GM18909 (cell line): Measurements from ENCODE around the gene MIB2.

ENCODE experiments used
- ATAC-seq: cut with Tn5 transposase; IDR thresholded peaks from one replicate; pipeline ENCODE4 v1.9.1; 2021; ENCODE audit warnings: mild to moderate bottlenecking; ENCODE audit not compliant: unreplicated experiment, poor library complexity

Gene MIB2

DNA sequence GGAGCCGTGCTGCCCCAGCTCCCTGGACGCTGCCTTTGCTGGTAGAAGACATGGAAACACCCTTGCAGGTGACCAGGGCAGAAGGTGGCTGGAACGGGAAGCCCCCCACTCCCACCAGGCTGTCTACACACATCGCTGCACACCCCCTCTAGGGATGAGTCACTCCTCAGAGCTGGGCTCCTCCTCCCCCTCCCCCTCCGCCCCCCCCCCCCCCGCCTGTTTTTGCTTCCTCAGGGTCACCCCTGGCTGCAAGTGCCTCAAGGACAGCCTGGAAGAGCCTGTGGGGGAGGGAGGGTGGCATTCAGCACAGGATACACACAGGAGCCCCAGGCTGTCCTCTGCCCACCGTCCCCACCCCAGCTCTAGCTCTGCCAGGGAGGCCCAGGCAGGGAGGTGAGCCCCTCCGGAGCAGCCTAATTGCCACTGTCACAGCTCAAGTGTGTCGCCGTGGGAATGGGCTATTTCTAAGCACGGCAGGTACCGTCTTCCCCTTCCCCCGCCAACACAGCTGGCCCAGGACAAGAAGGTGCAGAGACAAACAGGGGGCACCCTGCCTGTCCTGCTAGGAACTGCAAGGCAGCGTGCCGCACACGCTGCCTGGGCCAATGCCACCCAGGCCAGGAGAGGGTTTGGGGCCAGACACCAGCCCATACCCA, 17.9 kb upstream of the MIB2 start:
- ATAC-seq = no peak

DNA sequence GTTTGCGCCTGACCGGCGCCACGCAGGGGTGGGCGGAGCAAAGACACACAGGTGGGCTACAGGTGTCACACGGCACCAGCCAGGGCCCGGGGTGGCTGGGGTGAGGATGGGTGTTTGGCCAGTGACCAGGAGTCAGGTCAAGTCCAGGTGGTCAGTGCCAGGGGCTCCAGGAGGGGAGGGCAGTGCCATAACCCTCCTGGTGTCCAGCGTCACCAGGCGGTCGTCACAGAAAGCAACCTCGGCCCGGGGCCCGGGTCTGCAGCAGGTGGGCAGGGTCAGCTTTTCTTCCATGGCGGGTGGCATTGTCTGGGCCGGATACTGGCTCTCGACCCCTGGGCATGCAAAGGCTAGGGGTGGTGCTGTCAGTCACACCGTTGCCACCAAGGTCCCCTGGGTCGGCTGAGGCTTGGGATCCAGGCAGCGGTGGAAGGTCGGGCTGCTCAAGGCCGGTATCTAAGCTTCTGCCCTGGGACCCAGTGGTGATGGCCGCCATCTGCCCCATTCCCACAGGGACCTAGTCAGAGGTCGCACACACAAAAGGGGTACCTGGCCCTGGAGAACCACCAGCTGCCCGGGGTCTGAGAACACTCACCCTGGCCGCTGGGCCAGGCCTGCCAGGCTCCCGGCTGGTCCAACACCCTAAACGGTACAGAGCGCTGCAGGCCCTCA, 17.1 kb upstream of the MIB2 start:
- no peak for ATAC-seq

- ATAC-seq = no peak
These were observed 16.6 kb upstream of the MIB2 start for GRCh38 chr1:1598720-1599029.

DNA sequence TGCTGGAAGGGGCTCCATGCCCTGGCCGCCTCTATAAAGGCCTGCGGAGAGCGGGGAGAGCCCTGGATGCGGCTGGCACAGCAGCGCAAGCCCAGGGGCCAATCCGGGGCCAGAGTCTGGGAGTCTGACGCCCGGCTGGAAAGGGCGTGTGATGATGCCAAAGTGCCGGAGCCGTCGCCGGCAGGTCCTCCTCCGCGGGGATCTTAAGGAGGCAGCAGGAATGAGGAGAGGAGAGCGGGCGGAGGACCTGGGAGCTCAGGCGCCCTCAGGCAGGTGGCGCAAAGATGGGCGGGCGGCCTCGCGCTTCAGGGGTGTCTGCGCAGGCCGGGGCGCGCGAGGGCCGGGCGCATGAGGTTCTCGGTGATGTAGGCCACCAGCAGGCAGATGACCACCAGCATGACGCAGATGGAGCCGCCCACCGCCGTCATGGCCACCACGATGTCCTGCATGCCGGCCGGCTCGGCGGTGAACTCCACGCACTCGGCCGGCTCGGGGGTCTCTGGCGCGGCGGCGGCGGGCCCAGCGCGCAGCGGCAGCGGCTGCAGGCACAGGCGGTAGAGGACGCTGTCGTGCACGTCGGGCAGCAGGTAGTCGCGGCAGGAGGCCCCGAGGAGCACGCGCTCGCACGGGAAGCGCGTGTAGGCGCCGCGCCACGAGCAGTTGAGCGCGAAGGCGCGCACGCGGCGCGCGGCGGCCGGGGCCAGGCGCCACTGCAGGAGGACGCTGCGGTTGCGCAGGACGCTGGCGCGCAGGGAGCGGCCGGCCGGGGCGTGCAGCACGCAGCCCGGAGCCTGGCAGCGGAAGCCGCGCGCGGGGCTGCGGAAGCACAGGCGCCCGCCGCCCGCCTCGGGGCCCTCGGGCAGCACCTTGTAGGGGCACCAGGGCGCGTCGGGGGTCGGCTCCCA, 16.0 kb upstream of the MIB2 start:
- ATAC-seq = no peak

- no peak for ATAC-seq
These were observed 15.1 kb upstream of the MIB2 start, which contains the start of gene FNDC10 for GRCh38 chr1:1599935-1600860. FNDC10 (minus strand) TSS chr1:1600135; CDS start chr1:1600015, 120 bp downstream.

DNA sequence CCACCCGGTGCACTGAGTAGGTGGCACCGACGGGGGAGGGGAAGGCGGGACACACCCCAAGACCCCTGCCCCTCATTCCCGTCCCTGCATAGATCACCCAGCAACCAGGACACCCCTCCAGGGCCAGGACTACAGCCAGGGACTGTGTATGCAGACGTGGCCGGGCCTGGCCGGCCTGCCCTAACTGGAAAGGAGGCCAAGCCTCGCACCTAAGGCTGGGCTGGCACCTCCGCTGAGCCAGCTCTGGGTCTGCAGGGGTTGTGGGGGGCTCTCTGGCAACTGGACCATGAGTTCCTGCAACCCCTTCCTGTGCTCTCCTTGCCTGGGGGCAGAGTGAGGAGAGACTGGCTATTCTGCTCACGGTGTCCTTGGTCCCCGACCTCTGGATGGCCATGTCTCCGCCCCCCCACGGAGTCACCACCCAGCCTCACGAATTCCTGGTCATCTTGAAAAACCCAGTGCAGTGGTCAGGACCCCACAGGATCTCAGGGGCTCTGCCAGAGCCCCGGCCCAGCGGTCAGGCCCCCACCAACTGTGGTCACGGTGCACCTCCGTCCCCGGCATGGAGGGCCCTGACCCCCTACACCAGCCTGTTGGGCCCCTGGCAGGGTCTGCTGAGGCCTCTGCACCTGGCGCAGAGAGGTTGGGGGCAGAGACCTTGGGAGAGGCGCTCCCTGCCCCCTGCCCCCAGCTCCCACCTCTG, 14.3 kb upstream of the MIB2 start:
- no peak for ATAC-seq

GRCh38 chr1:1601564-1602303, 13.6 kb upstream of the MIB2 start:
- ATAC-seq = no peak

GRCh38 chr1:1602304-1602967, 12.9 kb upstream of the MIB2 start:
- ATAC-seq = no peak

DNA sequence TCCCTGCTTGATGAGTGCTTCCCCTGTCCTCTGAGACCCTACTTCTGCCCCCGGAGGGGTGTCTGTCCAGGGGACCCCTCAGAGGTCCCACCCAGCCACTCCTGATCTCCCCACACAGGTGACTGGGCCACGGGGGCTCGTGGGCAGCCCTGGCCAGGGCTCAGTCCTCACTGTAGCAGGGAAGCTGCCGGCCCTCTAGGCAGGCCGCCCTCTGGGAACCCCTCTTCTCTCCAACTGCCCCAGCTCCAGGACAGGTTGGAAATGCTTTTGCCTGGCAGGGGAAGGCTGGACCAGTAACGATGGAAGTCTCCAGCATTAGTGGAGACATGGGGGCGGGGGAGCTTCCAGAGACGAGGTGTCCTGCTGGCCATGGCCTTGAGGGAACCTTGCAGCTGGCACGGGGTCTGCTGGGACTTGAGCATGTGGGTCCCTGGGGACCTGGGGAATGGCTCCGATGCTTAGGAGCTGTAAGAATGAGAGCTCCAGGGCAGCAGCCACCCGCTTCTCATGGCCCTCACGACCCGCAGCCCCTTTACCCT, 12.3 kb upstream of the MIB2 start:
- ATAC-seq = no peak

GRCh38 chr1:1603671-1604373, 11.5 kb upstream of the MIB2 start:
- ATAC-seq = no peak

GRCh38 chr1:1604374-1605033, 10.8 kb upstream of the MIB2 start:
- ATAC-seq = no peak

- ATAC-seq = no peak
These were observed 10.2 kb upstream of the MIB2 start for GRCh38 chr1:1605034-1605591.

DNA sequence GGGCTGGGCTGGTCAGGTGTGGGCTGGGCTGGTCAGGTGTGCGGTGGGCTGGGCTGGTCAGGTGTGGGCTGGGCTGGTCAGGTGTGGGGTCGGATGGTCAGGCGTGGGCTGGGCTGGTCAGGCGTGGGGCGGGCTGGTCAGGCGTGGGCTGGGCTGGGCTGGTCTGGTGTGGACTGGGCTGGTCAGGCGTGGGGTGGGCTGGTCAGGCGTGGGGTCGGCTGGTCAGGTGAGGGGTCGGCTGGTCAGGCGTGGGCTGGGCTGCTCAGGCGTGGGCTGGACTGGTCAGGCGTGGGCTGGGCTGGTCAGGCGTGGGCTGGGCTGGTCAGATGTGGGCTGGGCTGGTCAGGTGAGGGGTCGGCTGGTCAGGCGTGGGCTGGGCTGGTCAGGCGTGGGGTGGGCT, 9.6 kb upstream of the MIB2 start:
- ATAC-seq = no peak

GRCh38 chr1:1606232-1606631, 9.1 kb upstream of the MIB2 start:
- no peak for ATAC-seq

GRCh38 chr1:1609822-1610485, 5.3 kb upstream of the MIB2 start:
- no peak for ATAC-seq

- no peak for ATAC-seq
These were observed 4.5 kb upstream of the MIB2 start for GRCh38 chr1:1610796-1611195.
